ENCODE results near the gene DRD1. TPM values are rescaled to one million over a fixed set of nuclear protein-coding genes. Genes with fewer than 3 reads are reported as not detected.

Gene DRD1
- total RNA-seq, 1 experiment from 2014 or later = 0.54 TPM

GRCh38 chr5:175422058-175422457 is 21.9 kb downstream of the DRD1 start:
- H3K79me2 ChIP-seq (ENCODE audit: insufficient read depth, low read length) = no peaks in the 10 kb centered on the region
- H3K4me3 ChIP-seq (replicated peaks in 1 of 2; ENCODE audit: low read depth in 1 of 2, low read length in 2 of 2) = no peak overlapping the region
- intact Hi-C loops (cut with micrococcal nuclease) = no loop called here
- no peaks in the 10 kb centered on the region for H3K9me2 ChIP-seq (ENCODE audit: insufficient read depth)
- H4K20me1 ChIP-seq (ENCODE audit: insufficient read depth) = no peaks in the 10 kb centered on the region
- no TSS peak for BruUV-seq (replicated peaks)
- no peak overlapping the region for H3K4me2 ChIP-seq (ENCODE audit: low read length)
- TF ChIP-seq SP1 (IDR thresholded peaks at IDR 0.05; ENCODE audit: low read depth) (no peak), ZFX (IDR thresholded peaks at IDR 0.05) (no peak), JUND (IDR thresholded peaks at IDR 0.05) (no peak), POLR2AphosphoS5 (IDR thresholded peaks at IDR 0.05; ENCODE audit: low read depth, low read length) (no peak)
- TF ChIP-seq, protein P1, sequence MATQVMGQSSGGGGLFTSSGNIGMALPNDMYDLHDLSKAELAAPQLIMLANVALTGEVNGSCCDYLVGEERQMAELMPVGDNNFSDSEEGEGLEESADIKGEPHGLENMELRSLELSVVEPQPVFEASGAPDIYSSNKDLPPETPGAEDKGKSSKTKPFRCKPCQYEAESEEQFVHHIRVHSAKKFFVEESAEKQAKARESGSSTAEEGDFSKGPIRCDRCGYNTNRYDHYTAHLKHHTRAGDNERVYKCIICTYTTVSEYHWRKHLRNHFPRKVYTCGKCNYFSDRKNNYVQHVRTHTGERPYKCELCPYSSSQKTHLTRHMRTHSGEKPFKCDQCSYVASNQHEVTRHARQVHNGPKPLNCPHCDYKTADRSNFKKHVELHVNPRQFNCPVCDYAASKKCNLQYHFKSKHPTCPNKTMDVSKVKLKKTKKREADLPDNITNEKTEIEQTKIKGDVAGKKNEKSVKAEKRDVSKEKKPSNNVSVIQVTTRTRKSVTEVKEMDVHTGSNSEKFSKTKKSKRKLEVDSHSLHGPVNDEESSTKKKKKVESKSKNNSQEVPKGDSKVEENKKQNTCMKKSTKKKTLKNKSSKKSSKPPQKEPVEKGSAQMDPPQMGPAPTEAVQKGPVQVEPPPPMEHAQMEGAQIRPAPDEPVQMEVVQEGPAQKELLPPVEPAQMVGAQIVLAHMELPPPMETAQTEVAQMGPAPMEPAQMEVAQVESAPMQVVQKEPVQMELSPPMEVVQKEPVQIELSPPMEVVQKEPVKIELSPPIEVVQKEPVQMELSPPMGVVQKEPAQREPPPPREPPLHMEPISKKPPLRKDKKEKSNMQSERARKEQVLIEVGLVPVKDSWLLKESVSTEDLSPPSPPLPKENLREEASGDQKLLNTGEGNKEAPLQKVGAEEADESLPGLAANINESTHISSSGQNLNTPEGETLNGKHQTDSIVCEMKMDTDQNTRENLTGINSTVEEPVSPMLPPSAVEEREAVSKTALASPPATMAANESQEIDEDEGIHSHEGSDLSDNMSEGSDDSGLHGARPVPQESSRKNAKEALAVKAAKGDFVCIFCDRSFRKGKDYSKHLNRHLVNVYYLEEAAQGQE (IDR thresholded peaks at IDR 0.05; ENCODE audit: low read depth) = no peak
- H3K9me3 ChIP-seq (ENCODE audit: control insufficient read depth in 1 of 2, insufficient read depth in 1 of 2, low read depth in 1 of 2, low read length in 2 of 2) = no peaks in the 10 kb centered on the region
- DNase-seq (ENCODE audit: low read depth, low spot score) (no peak), ATAC-seq (no peak)
- no peak overlapping the region for H2AFZ ChIP-seq (ENCODE audit: low read depth, low read length, poor library complexity, severe bottlenecking)
- ChIA-PET POLR2A (no interaction called here), RAD21 (ENCODE audit: low non-redundant PET in 1 of 2, low total read pairs in 2 of 2, uncharacterized antibody in 2 of 2, unreplicated experiment in 2 of 2) (no interaction called here), CTCF (no interaction called here)
- H3K9ac ChIP-seq (ENCODE audit: low read length) = no peak overlapping the region
- no peaks in the 10 kb centered on the region for H3K36me3 ChIP-seq (ENCODE audit: control insufficient read depth in 1 of 2, insufficient read depth in 2 of 2, low read length in 2 of 2)
- no peaks in the 10 kb centered on the region for H3K27me3 ChIP-seq (ENCODE audit: insufficient read depth, low read length)
- H3K4me1 ChIP-seq (ENCODE audit: control insufficient read depth in 1 of 2, insufficient read depth in 2 of 2, low read length in 2 of 2) = peaks cover 0 to 11% of the 10 kb centered on the region in 2 experiments; a peak in 1 of 4 replicates
- no peak overlapping the region for H3K27ac ChIP-seq (ENCODE audit: low read depth, low read length)

DNA sequence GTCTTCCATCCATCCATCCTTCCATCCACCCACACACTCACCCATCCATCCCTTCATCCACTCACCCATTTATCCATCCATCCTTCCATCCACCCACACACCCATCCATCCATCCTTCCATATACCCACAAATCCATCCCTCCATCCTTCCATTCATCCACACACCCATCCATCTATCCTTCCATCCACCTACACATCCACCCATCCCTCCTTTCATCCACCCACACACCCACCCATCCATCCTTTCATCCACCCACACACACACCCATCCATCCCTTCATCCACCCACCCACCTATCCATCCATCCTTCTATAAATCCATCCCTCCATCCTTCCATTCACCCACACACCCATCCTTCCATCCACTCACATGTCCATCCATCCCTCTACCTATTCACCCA is 23.6 kb downstream of the DRD1 start:
- TF ChIP-seq RAD21 (IDR thresholded peaks at IDR 0.05; ENCODE audit: low read depth) (no peak), TCF7L2 (IDR thresholded peaks at IDR 0.05; ENCODE audit: borderline replicate concordance, extremely low read depth, insufficient read depth, insufficient read length) (no peak), POLR2A (IDR thresholded peaks at IDR 0.05; ENCODE audit: borderline replicate concordance, extremely low read depth, insufficient read depth, insufficient read length) (no peak), CEBPB (IDR thresholded peaks at IDR 0.05; ENCODE audit: low read depth) (no peak), CBX3 (IDR thresholded peaks at IDR 0.05; ENCODE audit: low read depth) (no peak), FOSL1 (IDR thresholded peaks at IDR 0.05; ENCODE audit: low read depth) (no peak), JUND (IDR thresholded peaks at IDR 0.05) (no peak), ELF1 (IDR thresholded peaks at IDR 0.05; ENCODE audit: borderline replicate concordance, low read depth) (no peak), ZFX (IDR thresholded peaks at IDR 0.05) (no peak), EZH2 (IDR thresholded peaks at IDR 0.05) (no peak), SP1 (IDR thresholded peaks at IDR 0.05; ENCODE audit: low read depth) (no peak)
- TF ChIP-seq, protein P2, sequence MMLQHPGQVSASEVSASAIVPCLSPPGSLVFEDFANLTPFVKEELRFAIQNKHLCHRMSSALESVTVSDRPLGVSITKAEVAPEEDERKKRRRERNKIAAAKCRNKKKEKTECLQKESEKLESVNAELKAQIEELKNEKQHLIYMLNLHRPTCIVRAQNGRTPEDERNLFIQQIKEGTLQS (IDR thresholded peaks at IDR 0.05) = no peak
- H3K9me2 ChIP-seq (ENCODE audit: insufficient read depth) = no peaks in the 10 kb centered on the region
- H3K9ac ChIP-seq (ENCODE audit: low read length) = no peak overlapping the region
- intact Hi-C loops (cut with micrococcal nuclease) = no loop called here
- DNase-seq (ENCODE audit: low read depth, low spot score) (no peak), ATAC-seq (no peak)
- H3K79me2 ChIP-seq (ENCODE audit: insufficient read depth, low read length) = no peaks in the 10 kb centered on the region
- H3K4me3 ChIP-seq (replicated peaks in 1 of 2; ENCODE audit: low read depth in 1 of 2, low read length in 2 of 2) = no peak overlapping the region
- H3K36me3 ChIP-seq (ENCODE audit: control insufficient read depth in 1 of 2, insufficient read depth in 2 of 2, low read length in 2 of 2) = no peaks in the 10 kb centered on the region
- no peak overlapping the region for H2AFZ ChIP-seq (ENCODE audit: low read depth, low read length, poor library complexity, severe bottlenecking)
- no peak overlapping the region for H3K27ac ChIP-seq (ENCODE audit: low read depth, low read length)
- ChIA-PET RAD21 (ENCODE audit: low non-redundant PET in 1 of 2, low total read pairs in 2 of 2, uncharacterized antibody in 2 of 2, unreplicated experiment in 2 of 2) (no interaction called here), POLR2A (no interaction called here), CTCF (no interaction called here)
- H3K4me1 ChIP-seq (ENCODE audit: control insufficient read depth in 1 of 2, insufficient read depth in 2 of 2, low read length in 2 of 2) = peaks cover 0 to 11% of the 10 kb centered on the region in 2 experiments; a peak in 1 of 4 replicates
- H3K27me3 ChIP-seq (ENCODE audit: insufficient read depth, low read length) = no peaks in the 10 kb centered on the region
- no TSS peak for BruUV-seq (replicated peaks)
- no peaks in the 10 kb centered on the region for H4K20me1 ChIP-seq (ENCODE audit: insufficient read depth)
- H3K9me3 ChIP-seq (ENCODE audit: control insufficient read depth in 1 of 2, insufficient read depth in 1 of 2, low read depth in 1 of 2, low read length in 2 of 2) = no peaks in the 10 kb centered on the region
- no peak overlapping the region for H3K4me2 ChIP-seq (ENCODE audit: low read length)

Data from HCT116 (cell line).